Activated CD4-positive, CD25-positive, alpha-beta regulatory T cell treated with anti-CD3 and anti-CD28 coated beads, Interleukin-2, amount 50 U/mL, for 72 hours (primary cell): ENCODE results near the gene HPGD.
A peak's percentile ranks its signal among the peaks of the same experiment; 100 is the strongest.
"Not testable (repeated sequence)": the region's sequence is repeated elsewhere in the genome, so short reads cannot be mapped to it uniquely, and the experiment has no call there.

Experiments
- DNase-seq: peaks from one replicate; pipeline ENCODE4 v3.0.0; 2021

HPGD gene

GRCh38 chr4:174523025-174523693 is 871 bp upstream of the HPGD start:
- DNase-seq = no peak

- peak; percentile 35 for DNase-seq
Observed at GRCh38 chr4:174521800-174522182, 497 bp downstream of the HPGD start.

- no peak for DNase-seq
Observed at GRCh38 chr4:174520660-174521059, 1.6 kb downstream of the HPGD start.

GRCh38 chr4:174517502-174518445 is 4.5 kb downstream of the HPGD start:
- DNase-seq = no peak

- DNase-seq = no peak
Observed at GRCh38 chr4:174516794-174517193, 5.5 kb downstream of the HPGD start.

GRCh38 chr4:174516345-174516744 is 5.9 kb downstream of the HPGD start:
- DNase-seq = no peak

GRCh38 chr4:174512745-174513144 is 9.5 kb downstream of the HPGD start:
- no peak for DNase-seq

- DNase-seq = no peak
Observed at GRCh38 chr4:174505892-174506291, 16.4 kb downstream of the HPGD start.

GRCh38 chr4:174505007-174505406 is 17.3 kb downstream of the HPGD start:
- DNase-seq = no peak

- DNase-seq = no peak
Observed at GRCh38 chr4:174503079-174503715, 19.1 kb downstream of the HPGD start.

- DNase-seq = no peak
Observed at GRCh38 chr4:174496631-174497432, 25.5 kb downstream of the HPGD start.

GRCh38 chr4:174495626-174496025 is 26.7 kb downstream of the HPGD start:
- DNase-seq = no peak

GRCh38 chr4:174494726-174495125 is 27.6 kb downstream of the HPGD start:
- no peak for DNase-seq

- no peak for DNase-seq
Observed at GRCh38 chr4:174494146-174494545, 28.1 kb downstream of the HPGD start.

GRCh38 chr4:174490451-174490961 is 31.8 kb downstream of the HPGD start:
- DNase-seq = no peak

GRCh38 chr4:174488368-174488767 is 33.9 kb downstream of the HPGD start:
- not testable (repeated sequence) for DNase-seq

GRCh38 chr4:174485025-174485424 is 37.3 kb downstream of the HPGD start:
- DNase-seq = no peak

GRCh38 chr4:174483792-174484191 is 38.5 kb downstream of the HPGD start:
- no peak for DNase-seq

GRCh38 chr4:174479140-174479539 is 43.1 kb downstream of the HPGD start:
- DNase-seq = no peak

GRCh38 chr4:174475528-174475927 is 46.8 kb downstream of the HPGD start:
- DNase-seq = no peak

GRCh38 chr4:174474457-174475075 is 47.7 kb downstream of the HPGD start:
- no peak for DNase-seq

- no peak for DNase-seq
Observed at GRCh38 chr4:174467107-174467506, 55.2 kb downstream of the HPGD start.
